ENCODE data around the gene TMEM60.

TMEM60 gene

GRCh38 chr7:77770316-77770715 lies 27.9 kb downstream of the TMEM60 start:
- DNase-seq: no peak

GRCh38 chr7:77766801-77767605 lies 31.2 kb downstream of the TMEM60 start:
- no peak for DNase-seq

DNA sequence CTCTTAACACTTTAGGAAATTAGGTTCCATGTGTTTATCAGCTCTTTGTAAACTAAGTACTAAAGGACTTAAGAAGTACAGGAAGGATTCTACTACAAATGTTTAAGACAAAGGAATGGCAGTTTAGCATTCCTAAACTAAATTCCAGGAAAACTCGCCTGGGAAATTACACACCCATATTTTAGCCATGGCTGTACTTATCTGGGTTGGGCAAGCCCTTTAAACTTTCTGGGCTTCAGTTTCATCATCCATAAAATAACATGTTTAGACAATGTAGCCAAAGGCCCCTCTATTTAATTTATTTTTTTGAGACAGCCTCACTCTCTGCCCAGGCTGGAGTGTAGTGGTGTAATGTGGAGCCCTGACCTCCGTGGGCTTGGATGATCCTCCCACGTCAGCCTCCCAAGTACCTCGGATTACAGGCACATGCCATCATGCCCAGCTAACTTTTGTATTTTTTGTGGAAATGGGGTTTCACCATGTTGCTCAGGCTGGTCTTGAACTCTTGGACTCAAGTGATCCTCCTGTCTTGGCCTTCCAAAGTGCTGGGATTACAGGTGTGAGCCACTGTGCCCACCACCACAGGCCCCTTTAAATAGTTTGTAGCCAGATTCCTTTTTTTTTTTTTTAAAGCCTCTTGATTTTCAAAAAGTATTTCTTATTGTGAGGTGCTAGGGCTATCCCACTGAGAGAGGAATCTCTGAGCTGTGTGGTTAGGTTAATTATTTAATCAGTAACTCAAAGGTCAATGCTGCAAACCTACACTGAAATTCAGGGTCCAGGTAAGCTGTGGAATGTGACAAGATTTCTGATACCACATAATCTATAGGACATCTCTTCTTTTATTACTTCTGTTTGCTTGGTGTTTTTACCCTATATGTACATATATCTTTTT lies 32.1 kb downstream of the TMEM60 start:
- no peak for DNase-seq

DNA sequence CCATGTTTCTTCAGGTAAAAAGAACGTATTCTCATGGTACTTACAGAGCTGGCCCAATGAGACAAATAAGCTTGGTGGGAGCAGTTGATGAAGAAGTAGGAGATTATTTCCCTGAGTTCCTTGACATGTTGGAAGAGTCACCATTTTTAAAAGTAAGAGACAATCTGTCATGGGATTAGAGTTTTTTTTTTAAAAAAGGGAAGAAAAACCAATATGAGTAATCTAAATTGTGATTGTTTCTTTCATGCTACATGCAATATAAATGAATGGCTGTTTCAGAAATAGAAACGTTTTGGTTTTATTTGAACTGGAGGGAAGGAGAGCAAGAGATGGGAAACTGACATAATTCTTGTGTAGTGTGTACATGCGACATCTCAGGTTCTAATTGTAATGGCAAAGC lies 32.8 kb downstream of the TMEM60 start:
- no peak for DNase-seq

DNA sequence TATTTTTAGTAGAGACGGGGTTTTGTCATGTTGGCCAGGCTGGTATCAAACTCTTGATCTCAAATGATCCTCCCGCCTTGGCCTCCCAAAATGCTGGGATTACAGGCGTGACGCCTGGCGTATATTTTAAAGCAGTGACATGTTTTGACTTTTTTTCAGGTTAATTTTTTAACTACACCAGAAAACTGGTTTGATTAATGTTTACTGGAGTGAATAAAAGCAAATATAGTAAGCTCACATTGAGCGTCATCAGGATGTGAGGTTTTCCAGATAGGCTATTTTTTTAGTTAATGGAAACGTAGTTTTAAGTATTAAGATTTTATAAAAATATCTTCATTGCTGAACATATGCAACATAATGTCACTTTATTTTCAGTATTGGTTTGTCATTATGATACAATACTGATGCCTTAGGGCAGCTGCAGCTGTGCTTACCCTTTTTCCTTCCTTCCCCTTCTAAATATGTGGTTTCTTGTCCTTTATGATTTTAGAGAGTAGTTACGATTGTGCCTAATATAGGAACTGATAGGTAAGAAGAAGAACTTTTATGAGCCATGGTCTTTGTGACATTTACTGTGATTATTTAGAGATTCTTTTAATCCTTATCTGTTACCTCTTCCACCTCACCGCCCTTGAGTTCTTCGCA lies 37.3 kb downstream of the TMEM60 start:
- no peak for DNase-seq

GRCh38 chr7:77759294-77759889 lies 38.8 kb downstream of the TMEM60 start:
- peak; percentile 81 for DNase-seq

- no peak for DNase-seq
These were observed 40.6 kb downstream of the TMEM60 start for GRCh38 chr7:77757589-77757988.

GRCh38 chr7:77753173-77753572 lies 45.1 kb downstream of the TMEM60 start:
- DNase-seq: no peak

DNA sequence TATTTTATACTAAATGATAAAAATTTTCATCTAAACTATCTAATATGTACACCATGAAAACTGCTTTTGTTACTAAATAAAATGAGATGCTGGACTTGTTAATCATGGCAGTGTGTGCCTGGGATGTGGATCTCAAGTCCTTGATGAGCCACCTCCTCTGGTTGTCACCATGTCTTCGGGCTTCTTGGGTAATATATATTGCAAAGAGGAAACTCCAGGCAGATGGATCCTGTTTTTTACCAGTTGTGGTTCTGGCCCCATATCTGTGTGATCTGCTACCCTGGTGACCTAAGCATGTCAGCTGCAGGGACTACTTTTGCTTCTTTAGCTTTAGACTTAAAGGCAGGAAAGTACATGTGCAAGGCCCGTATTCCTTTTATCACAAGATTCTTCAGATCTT lies 46.2 kb downstream of the TMEM60 start:
- no peak for DNase-seq

DNA sequence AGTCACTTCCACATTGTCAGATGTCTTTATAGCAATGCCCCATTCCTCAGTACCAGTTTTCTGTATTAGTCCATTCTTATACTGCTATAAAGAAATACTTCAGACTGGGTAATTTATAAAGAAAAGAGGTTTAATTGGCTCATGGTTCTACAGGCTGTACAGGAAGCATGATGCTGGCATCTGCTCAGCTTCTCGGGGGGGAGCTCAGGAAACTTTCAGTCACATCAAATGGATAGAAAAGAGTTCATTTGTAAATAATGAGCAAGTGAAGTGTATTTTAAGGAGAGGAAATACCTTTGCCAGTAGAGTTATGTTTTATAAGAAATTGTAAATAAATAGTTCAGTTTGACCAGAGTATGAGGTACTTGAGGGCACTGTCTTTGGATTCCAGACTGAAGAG lies 50.5 kb downstream of the TMEM60 start:
- DNase-seq: no peak

- no peak for DNase-seq
These were observed 51.1 kb downstream of the TMEM60 start for GRCh38 chr7:77747178-77747577.

DNA sequence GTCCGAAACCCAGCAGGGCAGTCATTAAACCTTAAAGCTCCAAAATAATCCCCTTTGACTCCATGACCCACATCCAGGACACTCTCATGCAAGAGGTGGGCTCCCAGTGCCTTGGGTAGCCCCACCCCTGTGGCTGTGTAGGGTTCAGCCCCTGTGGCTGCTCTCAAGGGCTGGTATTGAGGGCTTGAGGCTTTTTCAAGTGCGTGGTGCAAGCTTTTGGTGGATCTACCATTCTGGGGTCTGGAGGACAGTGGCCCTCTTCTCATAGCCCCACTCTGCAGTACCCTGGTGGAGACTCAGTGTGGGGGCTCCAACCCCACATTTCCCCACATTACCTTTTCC lies 51.4 kb downstream of the TMEM60 start:
- DNase-seq: no peak

DNA sequence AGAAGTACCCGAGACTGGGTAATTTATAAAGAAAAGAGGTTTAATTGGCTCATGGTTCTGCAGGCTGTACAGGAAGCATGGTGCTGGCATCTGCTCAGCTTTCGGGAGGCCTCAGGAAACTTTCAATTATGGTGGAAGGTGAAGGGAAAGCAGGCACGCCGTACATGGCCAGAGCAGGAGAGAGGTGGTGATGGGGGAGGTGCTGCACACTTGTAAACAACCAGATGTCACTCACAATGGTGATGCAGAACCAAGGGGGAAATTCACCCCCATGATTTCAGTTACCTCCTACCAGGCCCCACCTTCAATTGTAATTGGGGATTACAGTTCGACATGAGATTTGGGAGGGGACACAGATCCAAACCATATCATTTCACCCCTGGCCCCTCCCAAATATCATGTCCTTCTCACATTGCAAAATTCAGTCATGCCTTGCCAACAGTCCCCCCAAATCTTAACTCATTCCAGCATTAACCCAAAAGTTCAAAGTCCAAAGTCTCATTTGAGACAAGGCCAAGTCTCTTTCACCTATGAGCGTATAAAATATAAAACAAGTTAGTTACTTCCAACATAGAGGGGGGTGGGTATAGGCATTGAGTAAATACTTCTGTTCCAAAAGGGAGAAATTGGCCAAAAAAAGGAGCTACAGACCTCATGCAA lies 51.9 kb downstream of the TMEM60 start:
- no peak for DNase-seq

- no peak for DNase-seq
These were observed 52.5 kb downstream of the TMEM60 start for GRCh38 chr7:77745746-77746145.
